ENCODE measurements around the gene MS4A13. TPM values are rescaled to one million over a fixed set of nuclear protein-coding genes. Genes with fewer than 3 reads are reported as not detected.
"Not testable (repeated sequence)": the region's sequence is repeated elsewhere in the genome, so short reads cannot be mapped to it uniquely, and the experiment has no call there.

MS4A13 gene
- total RNA-seq, 3 donors from 2014 or later = not detected

- no peak overlapping the region for H3K4me3 ChIP-seq
- intact Hi-C loops (cut with DNase I, micrococcal nuclease) = no loop called here
- ATAC-seq (no peak), DNase-seq (no peak)
- TF ChIP-seq CTCF (IDR thresholded peaks at IDR 0.05) = no peak
- H3K9me3 ChIP-seq = no peaks in the 10 kb centered on the region
- no peaks in the 10 kb centered on the region for H3K36me3 ChIP-seq (ENCODE audit: low read depth)
- H3K4me1 ChIP-seq (ENCODE audit: low read depth) = no peaks in the 10 kb centered on the region
These were observed 2.5 kb upstream of the MS4A13 start for GRCh38 chr11:60512651-60513225.

- no peak for TF ChIP-seq CTCF (IDR thresholded peaks at IDR 0.05)
- intact Hi-C loops (cut with DNase I, micrococcal nuclease) = no loop called here
- H3K36me3 ChIP-seq (ENCODE audit: low read depth) = no peaks in the 10 kb centered on the region
- no peak for DNase-seq
- H3K9me3 ChIP-seq = no peaks in the 10 kb centered on the region
- no peaks in the 10 kb centered on the region for H3K4me1 ChIP-seq (ENCODE audit: low read depth)
- no peak overlapping the region for H3K4me3 ChIP-seq
- ATAC-seq = no peak
These were observed 1.4 kb upstream of the MS4A13 start for GRCh38 chr11:60513496-60514460.

- H3K4me3 ChIP-seq = no peak overlapping the region
- H3K9me3 ChIP-seq = no peaks in the 10 kb centered on the region
- DNase-seq = no peak
- intact Hi-C loops (cut with DNase I, micrococcal nuclease) = no loop called here
- no peaks in the 10 kb centered on the region for H3K4me1 ChIP-seq (ENCODE audit: low read depth)
- no peak for TF ChIP-seq CTCF (IDR thresholded peaks at IDR 0.05)
- no peaks in the 10 kb centered on the region for H3K36me3 ChIP-seq (ENCODE audit: low read depth)
- no peak for ATAC-seq
These were observed 13.3 kb downstream of the MS4A13 start for GRCh38 chr11:60528465-60528864.

GRCh38 chr11:60528934-60529333 lies 13.7 kb downstream of the MS4A13 start:
- DNase-seq (no peak), ATAC-seq (no peak)
- H3K9me3 ChIP-seq = no peaks in the 10 kb centered on the region
- no peak overlapping the region for H3K4me3 ChIP-seq
- intact Hi-C loops (cut with DNase I, micrococcal nuclease) = no loop called here
- TF ChIP-seq CTCF (IDR thresholded peaks at IDR 0.05) = no peak
- H3K36me3 ChIP-seq (ENCODE audit: low read depth) = no peaks in the 10 kb centered on the region
- H3K4me1 ChIP-seq (ENCODE audit: low read depth) = no peaks in the 10 kb centered on the region

GRCh38 chr11:60530454-60531100 lies 15.4 kb downstream of the MS4A13 start:
- Histone ChIP-seq H3K4me1 (ENCODE audit: low read depth) (no peaks in the 10 kb centered on the region), H3K9me3 (no peaks in the 10 kb centered on the region), H3K36me3 (ENCODE audit: low read depth) (no peaks in the 10 kb centered on the region), H3K4me3 (no peak overlapping the region)
- ATAC-seq (no peak), DNase-seq (no peak)
- no peak for TF ChIP-seq CTCF (IDR thresholded peaks at IDR 0.05)
- intact Hi-C loops (cut with DNase I, micrococcal nuclease) = no loop called here

- H3K36me3 ChIP-seq (ENCODE audit: low read depth); H3K9me3 ChIP-seq; intact Hi-C loops (cut with DNase I, micrococcal nuclease); H3K4me1 ChIP-seq (ENCODE audit: low read depth); H3K4me3 ChIP-seq; DNase-seq; ATAC-seq: not testable (repeated sequence)
These were observed 17.2 kb downstream of the MS4A13 start for GRCh38 chr11:60532383-60532782.

- H3K4me3 ChIP-seq; H3K9me3 ChIP-seq; H3K36me3 ChIP-seq (ENCODE audit: low read depth); DNase-seq; ATAC-seq; H3K4me1 ChIP-seq (ENCODE audit: low read depth); intact Hi-C loops (cut with DNase I, micrococcal nuclease): not testable (repeated sequence)
These were observed 23.4 kb downstream of the MS4A13 start for GRCh38 chr11:60538627-60539026.

Measured in mucosa of descending colon (tissue), 3 donors.